Psoas muscle (tissue), 8 donors: Measurements from ENCODE around the gene TTBK1. TPM values are rescaled to one million over a fixed set of nuclear protein-coding genes. Genes with fewer than 3 reads are reported as not detected.

Experiments
- ATAC-seq, 4 donors: fragments of 200-7000 bp; cut with Tn5 transposase; one replicate each; pipeline ENCODE4 v1.9.1; 2020; ENCODE audit warnings: moderate library complexity in 3 of 4, mild to moderate bottlenecking in 2 of 4
- DNase-seq, 2 donors: peaks; one replicate each; pipeline ENCODE4 v3.0.0-alpha.2; 2020
- H3K27ac ChIP-seq: fragments of 200-600 bp; one replicate; pipeline ENCODE4 v1.8.0; 2022
- H3K27me3 ChIP-seq, 3 donors: fragments of 200-600 bp in 1 of 3; one replicate each; pipeline versions ENCODE4 v1.6.1 to v1.8.0; 2013 to 2022; ENCODE audit warnings: low read length in 2 of 3, mild to moderate bottlenecking in 2 of 3, moderate library complexity in 1 of 3; ENCODE audit not compliant: insufficient read depth in 3 of 3
- H3K36me3 ChIP-seq, 2 donors: fragments of 200-600 bp in 1 of 2; one replicate each; pipeline versions ENCODE4 v1.6.1 to v1.8.0; 2013 to 2022; ENCODE audit warnings: low read depth in 1 of 2, mild to moderate bottlenecking in 1 of 2, moderate library complexity in 1 of 2; ENCODE audit not compliant: insufficient read depth in 1 of 2
- H3K4me1 ChIP-seq: fragments of 200-600 bp; one replicate; pipeline ENCODE4 v1.8.0; 2022
- H3K4me3 ChIP-seq: fragments of 200-600 bp; one replicate; pipeline ENCODE4 v1.8.0; 2022; ENCODE audit warnings: mild to moderate bottlenecking
- H3K9me3 ChIP-seq: fragments of 200-600 bp; one replicate; pipeline ENCODE4 v1.8.0; 2022
- WGBS, 3 donors: extraction: QIAGEN DNeasy Blood & Tissue Kit; methylation state at CpG; one replicate each; pipeline versions ENCODE4 v1.1.6 to v1.1.7; 2013; 5-methylcytosine and 5-hydroxymethylcytosine counted together
- intact Hi-C, 2 donors: fragments of 100-400 bp; cut with DNase I; formaldehyde crosslinking; loops; one replicate each; pipeline versions ENCODE4 v1.11.0 to v1.14.2; 2022
- polyA plus RNA-seq, 3 donors: library from polyadenylated mRNA; stranded (reverse); fragments of 200-250 nt; gene quantifications; one replicate each; pipeline ENCODE4 v1.2.3, GENCODE V29; 2013
- total RNA-seq, 4 donors: library from RNA; stranded (reverse); fragmentation: NEBNext Ultra II Directional in 2 of 4; extraction: Animal tissue kit (Norgen Biotek cat#: 25700) in 2 of 4; gene quantifications; one replicate each; pipeline versions ENCODE4 v1.2.1 to v1.2.4, GENCODE V29; 2021 to 2023
- TF ChIP-seq, protein P1 (sequence below): fragments of 200-600 bp; IDR thresholded peaks from one replicate; pipeline ENCODE4 v1.8.0; 2022; ENCODE audit warnings: antibody characterized with exemption
- donor health status: healthy with polysubstance abuse.
- donor health status: DM: no; HTN: no; CAD: no; lungs with moderate emphysema.
- donor health status: Bipolar disorder and iron deficiency.
- donor health status: healthy.
- donor health status: DM: yes; HTN: yes; CAD: no.
- donor health status: DM: no; HTN: no; CAD: no.
- donor health status: DM: no; HTN: no; CAD: no.
- donor health status: DM: yes; HTN: yes; CAD: no.

TTBK1 gene
- total and polyA plus RNA-seq, 7 donors: 0.01 to 0.03 TPM; not detected in 5

- no peaks in the 10 kb centered on the region for H3K27me3 ChIP-seq
- intact Hi-C loops: loop anchor here in 1 of 2 donors (10.0 kb wide), 1 partner anchor 431 kb away; no protein-coding TSS in a partner anchor
- 82 to 86% (median 83%) methylated on average over 3 of the region's 3 CpGs for WGBS, 3 donors
Measured at GRCh38 chr6:43335469-43335868, 92.2 kb downstream of the TTBK1 start.

DNA sequence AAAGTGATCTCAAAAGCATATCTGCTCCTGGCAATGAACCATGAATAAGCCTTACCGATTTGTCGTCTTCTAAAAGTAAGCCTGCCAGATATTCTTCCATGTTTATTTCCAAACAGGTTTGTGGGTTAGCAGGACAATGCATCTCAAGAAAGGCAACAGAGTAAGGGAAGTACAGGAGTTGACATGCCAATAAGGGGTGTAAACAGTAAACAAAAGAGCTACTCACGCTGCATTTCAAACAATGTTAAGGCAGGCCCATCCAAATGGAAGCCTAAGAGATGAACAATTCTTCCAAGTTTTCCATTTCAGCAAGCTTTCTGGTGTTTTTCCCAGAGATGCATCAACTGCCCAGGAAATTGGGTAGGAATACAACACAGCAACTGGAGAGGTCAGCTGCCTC lies 93.1 kb downstream of the TTBK1 start:
- no peaks in the 10 kb centered on the region for H3K27me3 ChIP-seq
- intact Hi-C loops: loop anchor here in 1 of 2 donors (10.0 kb wide), 1 partner anchor 432 kb away; no protein-coding TSS in a partner anchor
- H3K4me1 ChIP-seq: peaks cover 8% of the 10 kb centered on the region
- H3K9me3 ChIP-seq: no peaks in the 10 kb centered on the region
- WGBS, 3 donors: 30 to 48% (median 35%) methylated on average over 3 of the region's 3 CpGs
- H3K27ac ChIP-seq: no peak overlapping the region
- H3K4me3 ChIP-seq: no peak overlapping the region
- H3K36me3 ChIP-seq: peaks cover 9 to 54% of the 10 kb centered on the region in 2 donors
- DNase-seq: no peak
- TF ChIP-seq, protein P1, sequence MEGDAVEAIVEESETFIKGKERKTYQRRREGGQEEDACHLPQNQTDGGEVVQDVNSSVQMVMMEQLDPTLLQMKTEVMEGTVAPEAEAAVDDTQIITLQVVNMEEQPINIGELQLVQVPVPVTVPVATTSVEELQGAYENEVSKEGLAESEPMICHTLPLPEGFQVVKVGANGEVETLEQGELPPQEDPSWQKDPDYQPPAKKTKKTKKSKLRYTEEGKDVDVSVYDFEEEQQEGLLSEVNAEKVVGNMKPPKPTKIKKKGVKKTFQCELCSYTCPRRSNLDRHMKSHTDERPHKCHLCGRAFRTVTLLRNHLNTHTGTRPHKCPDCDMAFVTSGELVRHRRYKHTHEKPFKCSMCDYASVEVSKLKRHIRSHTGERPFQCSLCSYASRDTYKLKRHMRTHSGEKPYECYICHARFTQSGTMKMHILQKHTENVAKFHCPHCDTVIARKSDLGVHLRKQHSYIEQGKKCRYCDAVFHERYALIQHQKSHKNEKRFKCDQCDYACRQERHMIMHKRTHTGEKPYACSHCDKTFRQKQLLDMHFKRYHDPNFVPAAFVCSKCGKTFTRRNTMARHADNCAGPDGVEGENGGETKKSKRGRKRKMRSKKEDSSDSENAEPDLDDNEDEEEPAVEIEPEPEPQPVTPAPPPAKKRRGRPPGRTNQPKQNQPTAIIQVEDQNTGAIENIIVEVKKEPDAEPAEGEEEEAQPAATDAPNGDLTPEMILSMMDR: no peak
- no peak for ATAC-seq

More at GRCh38 chr6:43335469-43335868, 92.2 kb downstream of the TTBK1 start:
- H3K4me1 ChIP-seq: peaks cover 8% of the 10 kb centered on the region
- TF ChIP-seq, protein P1: no peak
- H3K4me3 ChIP-seq: no peak overlapping the region
- H3K9me3 ChIP-seq: no peaks in the 10 kb centered on the region
- H3K27ac ChIP-seq: no peak overlapping the region
- no peak for DNase-seq
- no peak for ATAC-seq
- H3K36me3 ChIP-seq: peaks cover 9 to 45% of the 10 kb centered on the region in 2 donors

Other genes with a start within 250 kb of the TTBK1 start
- 10 to 100 TPM; 20.3 to 27.5 (median 26.9) TPM for gene MEA1, start 229.5 kb upstream of the TTBK1 start, total RNA-seq
- 10 to 100 TPM; 42.5 to 95.2 (median 48.6) TPM for gene MEA1, start 229.5 kb upstream of the TTBK1 start, polyA plus RNA-seq
- gene KLHDC3, start 229.2 kb upstream of the TTBK1 start, total RNA-seq: 100 to 1,000 TPM in 2 of 4 donors, 10 to 100 TPM in 2; 75.2 to 115 (median 99.1) TPM
- 100 to 1,000 TPM in 1 of 3 donors, 10 to 100 TPM in 2; 61.7 to 198 (median 97.1) TPM for gene KLHDC3, start 229.2 kb upstream of the TTBK1 start, polyA plus RNA-seq
- 10 to 100 TPM; 31.0 to 47.3 (median 37.5) TPM for gene RRP36, start 221.9 kb upstream of the TTBK1 start, total RNA-seq
- 10 to 100 TPM; 39.7 to 70.5 (median 68.2) TPM for gene RRP36, start 221.9 kb upstream of the TTBK1 start, polyA plus RNA-seq
- 10 to 100 TPM in 3 of 4 donors, 1 to 10 TPM in 1; 9.3 to 23.4 (median 20.1) TPM for gene CUL7, start 189.6 kb upstream of the TTBK1 start, total RNA-seq
- 10 to 100 TPM in 1 of 3 donors, 1 to 10 TPM in 2; 6.0 to 11.5 (median 6.5) TPM for gene CUL7, start 189.6 kb upstream of the TTBK1 start, polyA plus RNA-seq
- gene MRPL2, start 184.0 kb upstream of the TTBK1 start, total RNA-seq: 100 to 1,000 TPM in 1 of 4 donors, 10 to 100 TPM in 3; 61.3 to 138 (median 94.5) TPM
- 100 to 1,000 TPM in 1 of 3 donors, 10 to 100 TPM in 2; 91.1 to 139 (median 91.2) TPM for gene MRPL2, start 184.0 kb upstream of the TTBK1 start, polyA plus RNA-seq
- 10 to 100 TPM; 13.0 to 20.9 (median 15.0) TPM for gene KLC4, start 183.8 kb upstream of the TTBK1 start, total RNA-seq
- 10 to 100 TPM; 12.2 to 17.2 (median 13.2) TPM for gene KLC4, start 183.8 kb upstream of the TTBK1 start, polyA plus RNA-seq
- gene PTK7, start 167.2 kb upstream of the TTBK1 start, total RNA-seq: 1 to 10 TPM in 2 of 4 donors, under 1 TPM in 2; 0.61 to 1.6 (median 1.1) TPM
- gene PTK7, start 167.2 kb upstream of the TTBK1 start, polyA plus RNA-seq: under 1 TPM; 0.17 to 0.90 (median 0.23) TPM
- 10 to 100 TPM; 36.4 to 46.6 (median 40.1) TPM for gene SRF, start 72.2 kb upstream of the TTBK1 start, total RNA-seq
- gene SRF, start 72.2 kb upstream of the TTBK1 start, polyA plus RNA-seq: 10 to 100 TPM; 26.3 to 57.7 (median 34.7) TPM
- gene CUL9, start 61.3 kb upstream of the TTBK1 start, total RNA-seq: 10 to 100 TPM in 2 of 4 donors, 1 to 10 TPM in 2; 6.5 to 10.9 (median 9.6) TPM
- gene CUL9, start 61.3 kb upstream of the TTBK1 start, polyA plus RNA-seq: 10 to 100 TPM in 2 of 3 donors, 1 to 10 TPM in 1; 6.3 to 10.8 (median 10.7) TPM
- 10 to 100 TPM; 20.7 to 61.9 (median 37.2) TPM for gene DNPH1, start 14.0 kb upstream of the TTBK1 start, total RNA-seq
- gene DNPH1, start 14.0 kb upstream of the TTBK1 start, polyA plus RNA-seq: 10 to 100 TPM; 52.5 to 83.6 (median 55.9) TPM
- gene SLC22A7, start 54.8 kb downstream of the TTBK1 start, total RNA-seq: not detected
- gene SLC22A7, start 54.8 kb downstream of the TTBK1 start, polyA plus RNA-seq: not detected
- gene CRIP3, start 65.3 kb downstream of the TTBK1 start, total RNA-seq: under 1 TPM in 1 of 4 donors, not detected in 3; 0.47 TPM
- gene CRIP3, start 65.3 kb downstream of the TTBK1 start, polyA plus RNA-seq: under 1 TPM; 0.05 to 0.15 (median 0.09) TPM
- 10 to 100 TPM in 1 of 4 donors, 1 to 10 TPM in 3; 7.7 to 14.3 (median 9.5) TPM for gene ZNF318, start 126.2 kb downstream of the TTBK1 start, total RNA-seq
- gene ZNF318, start 126.2 kb downstream of the TTBK1 start, polyA plus RNA-seq: 10 to 100 TPM in 1 of 3 donors, 1 to 10 TPM in 2; 3.4 to 12.4 (median 4.5) TPM
- gene ABCC10, start 184.1 kb downstream of the TTBK1 start, total RNA-seq: 10 to 100 TPM in 2 of 4 donors, 1 to 10 TPM in 2; 7.8 to 11.0 (median 9.9) TPM
- gene ABCC10, start 184.1 kb downstream of the TTBK1 start, polyA plus RNA-seq: 1 to 10 TPM; 8.9 to 9.9 (median 8.9) TPM
- under 1 TPM in 1 of 4 donors, not detected in 3; 0.56 TPM for gene DLK2, start 212.1 kb downstream of the TTBK1 start, total RNA-seq
- under 1 TPM; 0.04 to 0.90 (median 0.10) TPM for gene DLK2, start 212.1 kb downstream of the TTBK1 start, polyA plus RNA-seq
- 10 to 100 TPM; 31.4 to 39.9 (median 36.3) TPM for gene TJAP1, start 234.1 kb downstream of the TTBK1 start, total RNA-seq
- 10 to 100 TPM; 18.0 to 35.2 (median 20.8) TPM for gene TJAP1, start 234.1 kb downstream of the TTBK1 start, polyA plus RNA-seq